Calu3 (cell line): ENCODE data around the gene RBFOX2. TPM values are rescaled to one million over a fixed set of nuclear protein-coding genes. Genes with fewer than 3 reads are reported as not detected.

Source experiments
- BruUV-seq: library from RNA; stranded (reverse); fragments of 400-500 nt; replicated peaks from 2 replicates; lab custom pipeline; 2021; lab: Mats Ljungman, UMichigan
- CTCF ChIA-PET: fragments of 300-600 bp; sonication (Branson Sonifier 250); formaldehyde crosslinking; loops from one replicate; lab custom pipeline; 2022; ENCODE audit warnings: antibody characterized with exemption; lab: Charles Lee
- DNase-seq: peaks from one replicate; pipeline ENCODE4 v3.0.0; 2022
- H3K27ac Mint-ChIP-seq: one replicate; pipeline ENCODE4 v1.8.0; 2022; ENCODE audit warnings: mixed read lengths; ENCODE audit not compliant: unreplicated experiment
- H3K27me3 Mint-ChIP-seq: one replicate; pipeline ENCODE4 v1.8.0; 2022; ENCODE audit warnings: mixed read lengths; ENCODE audit not compliant: unreplicated experiment
- H3K36me3 Mint-ChIP-seq: one replicate; pipeline ENCODE4 v1.8.0; 2022; ENCODE audit warnings: mild to moderate bottlenecking, moderate library complexity, mixed read lengths; ENCODE audit not compliant: insufficient read depth, unreplicated experiment
- H3K4me1 Mint-ChIP-seq: one replicate; pipeline ENCODE4 v1.8.0; 2022; ENCODE audit warnings: mild to moderate bottlenecking, low read depth, mixed read lengths; ENCODE audit not compliant: unreplicated experiment
- H3K4me3 Mint-ChIP-seq: one replicate; pipeline ENCODE4 v1.8.0; 2022; ENCODE audit warnings: mild to moderate bottlenecking, low read depth, moderate library complexity, mixed read lengths; ENCODE audit not compliant: unreplicated experiment
- H3K9me3 Mint-ChIP-seq: one replicate; pipeline ENCODE4 v1.8.0; 2022; ENCODE audit warnings: low read depth, mixed read lengths; ENCODE audit not compliant: unreplicated experiment
- intact Hi-C: fragments of 100-400 bp; cut with micrococcal nuclease; formaldehyde crosslinking; loops from one replicate; pipeline ENCODE4 v1.10.0; 2022; ENCODE audit not compliant: unreplicated experiment
- total RNA-seq: library from RNA; stranded (reverse); gene quantifications from 2 replicates; pipeline ENCODE4 v1.2.3, GENCODE V29; 2022
- TF ChIP-seq, protein P1 (sequence below): fragments of 200-600 bp; IDR thresholded peaks from one replicate; pipeline ENCODE4 v1.8.0; 2022; ENCODE audit warnings: antibody characterized with exemption; ENCODE audit not compliant: unreplicated experiment

RBFOX2 gene
- total RNA-seq, 1 experiment from 2014 or later = 63.1 TPM

DNA sequence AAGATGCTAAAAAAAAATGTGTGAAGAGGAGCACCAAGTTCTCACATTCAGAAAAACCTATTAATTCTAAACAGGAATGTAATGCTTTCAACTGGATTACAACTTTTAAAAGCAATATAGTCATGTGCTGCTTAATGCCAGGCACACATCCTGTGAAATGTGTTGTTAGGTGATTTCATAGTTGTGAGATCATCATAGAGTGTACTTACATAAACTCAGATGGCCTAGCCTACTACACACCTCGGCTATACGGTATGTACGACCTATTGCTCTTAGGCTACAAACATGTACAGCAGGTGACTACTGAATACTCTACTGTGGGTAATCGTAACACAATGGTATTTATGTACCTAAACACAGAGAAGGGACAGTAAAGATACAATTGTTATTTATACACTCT, 142.3 kb downstream of the RBFOX2 start:
- Mint-ChIP-seq H3K27ac (no peak overlapping the region), H3K36me3 (no peaks in the 10 kb centered on the region), H3K27me3 (no peaks in the 10 kb centered on the region), H3K4me1 (peaks cover 40% of the 10 kb centered on the region), H3K9me3 (no peaks in the 10 kb centered on the region), H3K4me3 (no peak overlapping the region)
- CTCF ChIA-PET = no interaction called here
- intact Hi-C loops = no loop called here
- DNase-seq = no peak
- TF ChIP-seq, protein P1, sequence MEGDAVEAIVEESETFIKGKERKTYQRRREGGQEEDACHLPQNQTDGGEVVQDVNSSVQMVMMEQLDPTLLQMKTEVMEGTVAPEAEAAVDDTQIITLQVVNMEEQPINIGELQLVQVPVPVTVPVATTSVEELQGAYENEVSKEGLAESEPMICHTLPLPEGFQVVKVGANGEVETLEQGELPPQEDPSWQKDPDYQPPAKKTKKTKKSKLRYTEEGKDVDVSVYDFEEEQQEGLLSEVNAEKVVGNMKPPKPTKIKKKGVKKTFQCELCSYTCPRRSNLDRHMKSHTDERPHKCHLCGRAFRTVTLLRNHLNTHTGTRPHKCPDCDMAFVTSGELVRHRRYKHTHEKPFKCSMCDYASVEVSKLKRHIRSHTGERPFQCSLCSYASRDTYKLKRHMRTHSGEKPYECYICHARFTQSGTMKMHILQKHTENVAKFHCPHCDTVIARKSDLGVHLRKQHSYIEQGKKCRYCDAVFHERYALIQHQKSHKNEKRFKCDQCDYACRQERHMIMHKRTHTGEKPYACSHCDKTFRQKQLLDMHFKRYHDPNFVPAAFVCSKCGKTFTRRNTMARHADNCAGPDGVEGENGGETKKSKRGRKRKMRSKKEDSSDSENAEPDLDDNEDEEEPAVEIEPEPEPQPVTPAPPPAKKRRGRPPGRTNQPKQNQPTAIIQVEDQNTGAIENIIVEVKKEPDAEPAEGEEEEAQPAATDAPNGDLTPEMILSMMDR = no peak
- BruUV-seq = no TSS peak

DNA sequence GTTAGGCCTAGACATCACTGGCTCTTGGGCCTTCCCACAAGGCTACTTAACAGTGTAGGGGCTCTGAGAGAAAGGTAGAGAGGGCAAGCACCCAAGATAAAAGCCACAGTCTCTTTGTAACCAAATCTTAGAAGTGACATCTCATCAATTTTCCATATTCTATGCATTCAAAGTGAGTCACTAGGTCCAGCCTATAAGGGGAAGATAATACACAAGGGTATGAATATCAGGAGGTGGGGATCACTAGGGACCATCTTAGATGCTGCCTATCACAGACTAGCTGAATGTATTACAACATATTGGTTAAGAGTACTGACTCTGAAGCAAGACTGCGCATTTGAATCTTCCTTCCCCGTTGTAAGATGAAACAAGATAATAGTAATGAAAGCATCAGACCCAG, 144.1 kb downstream of the RBFOX2 start:
- TF ChIP-seq, protein P1 = no peak
- intact Hi-C loops = no loop called here
- H3K27ac Mint-ChIP-seq = no peak overlapping the region
- no peaks in the 10 kb centered on the region for H3K36me3 Mint-ChIP-seq
- no peaks in the 10 kb centered on the region for H3K9me3 Mint-ChIP-seq
- no peak for DNase-seq
- CTCF ChIA-PET = interaction anchor here (0.7 kb wide), 1 partner anchor 464 kb away, joined by 3 read pairs; no protein-coding TSS in a partner anchor
- peaks cover 40% of the 10 kb centered on the region for H3K4me1 Mint-ChIP-seq
- no peak overlapping the region for H3K4me3 Mint-ChIP-seq
- no TSS peak for BruUV-seq
- no peaks in the 10 kb centered on the region for H3K27me3 Mint-ChIP-seq

DNA sequence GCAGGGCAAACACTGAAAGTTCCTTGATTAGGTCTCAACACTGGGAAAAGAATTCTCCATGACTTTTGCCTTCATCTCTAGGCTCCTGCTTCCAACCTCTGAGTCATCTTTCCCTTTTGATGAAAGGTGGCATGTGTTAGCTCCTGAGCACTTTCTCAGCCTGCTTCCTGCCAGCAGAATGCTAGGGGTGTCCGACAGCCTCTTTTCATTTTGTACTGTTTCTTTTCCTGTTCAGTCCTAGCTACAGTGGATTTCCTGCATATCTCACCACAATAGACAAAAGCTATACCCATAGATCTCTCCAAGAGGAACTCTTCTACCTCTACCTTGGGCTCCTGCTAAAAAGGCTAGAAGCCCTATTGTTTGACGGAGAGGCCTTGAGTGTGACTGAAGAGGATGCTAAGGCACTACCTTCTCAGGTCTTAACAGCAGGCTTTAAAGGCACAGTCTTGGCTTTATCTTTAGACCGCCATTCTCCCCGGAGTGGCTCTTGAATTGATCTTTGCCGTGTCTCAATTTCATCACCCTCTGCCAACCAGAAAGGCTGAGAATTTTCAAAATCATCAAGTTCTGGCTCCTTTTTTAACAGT, 145.5 kb downstream of the RBFOX2 start:
- CTCF ChIA-PET = interaction anchor here (0.7 kb wide), 2 partner anchors 57 to 145 kb away, joined by 3 to 5 read pairs; no protein-coding TSS in a partner anchor
- TF ChIP-seq, protein P1 = no peak
- Mint-ChIP-seq H3K27me3 (no peaks in the 10 kb centered on the region), H3K4me1 (peaks cover 36% of the 10 kb centered on the region), H3K9me3 (no peaks in the 10 kb centered on the region), H3K36me3 (no peaks in the 10 kb centered on the region), H3K4me3 (no peak overlapping the region), H3K27ac (no peak overlapping the region)
- BruUV-seq = no TSS peak
- peak; percentile 15 for DNase-seq
- intact Hi-C loops = no loop called here

DNA sequence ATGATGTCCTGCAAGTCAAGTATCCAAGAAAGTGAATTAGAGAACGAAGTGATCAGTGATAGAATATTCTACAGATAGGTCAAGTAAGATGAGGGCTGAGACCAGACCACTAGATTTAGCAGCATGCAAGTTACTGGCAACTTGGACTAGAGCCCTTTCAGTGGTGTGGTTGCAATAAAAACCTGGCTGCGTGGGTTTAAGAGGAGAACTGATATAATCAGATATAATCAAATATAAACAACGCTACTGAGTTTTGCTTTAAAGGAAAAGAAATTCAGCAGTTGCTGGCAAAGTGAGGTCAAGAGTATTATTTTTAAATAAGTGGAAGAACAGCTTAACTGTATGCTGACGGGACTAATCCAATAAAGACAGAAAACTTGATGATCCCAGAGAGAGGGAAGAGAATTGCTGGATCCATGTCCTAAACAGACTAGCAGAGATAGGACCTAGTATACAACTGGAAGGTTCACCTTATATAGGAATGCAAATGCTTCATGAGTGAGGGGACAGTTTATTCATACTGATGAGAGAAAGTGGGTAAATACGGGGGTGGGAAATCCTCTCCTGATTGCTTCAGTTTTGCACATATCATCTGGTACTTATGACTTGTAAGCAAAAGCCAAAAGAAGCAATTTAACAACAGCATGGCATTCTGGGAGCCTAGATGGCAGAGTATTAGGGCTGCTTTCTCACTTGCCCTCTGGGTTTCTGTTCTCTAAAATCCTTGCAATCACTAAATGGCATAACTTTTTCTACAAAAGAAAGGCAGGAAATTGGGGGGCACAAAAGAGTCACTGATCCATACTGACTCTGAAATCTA, 146.2 kb downstream of the RBFOX2 start:
- Mint-ChIP-seq H3K4me1 (peaks cover 29% of the 10 kb centered on the region), H3K27me3 (no peaks in the 10 kb centered on the region), H3K9me3 (no peaks in the 10 kb centered on the region), H3K27ac (no peak overlapping the region), H3K4me3 (no peak overlapping the region), H3K36me3 (no peaks in the 10 kb centered on the region)
- TF ChIP-seq, protein P1 = no peak
- intact Hi-C loops = loop anchor here (1.0 kb wide), 1 partner anchor 20 kb away; no protein-coding TSS in a partner anchor
- DNase-seq = no peak
- no TSS peak for BruUV-seq
- CTCF ChIA-PET = interaction anchor here (0.7 kb wide), 1 partner anchor 57 kb away, joined by 3 read pairs; no protein-coding TSS in a partner anchor
